ENCODE results near the gene SLC15A3. TPM values are rescaled to one million over a fixed set of nuclear protein-coding genes. Genes with fewer than 3 reads are reported as not detected.

SLC15A3 gene
- total RNA-seq, 1 donor from 2014 or later: 6.2 TPM

- no peaks in the 10 kb centered on the region for H3K36me3 Mint-ChIP-seq (ENCODE audit: insufficient read depth)
- DNase-seq (ENCODE audit: low spot score, unreplicated experiment): no peak
- no peak overlapping the region for H3K27ac Mint-ChIP-seq
- no peaks in the 10 kb centered on the region for H3K9me3 Mint-ChIP-seq (ENCODE audit: low read depth)
- no peak for TF ChIP-seq CTCF (IDR thresholded peaks at IDR 0.05; ENCODE audit: unreplicated experiment)
- peaks cover 20% of the 10 kb centered on the region for H3K4me1 Mint-ChIP-seq (ENCODE audit: low read depth)
- peaks cover 5% of the 10 kb centered on the region for H3K27me3 Mint-ChIP-seq
- no peak overlapping the region for H3K4me3 Mint-ChIP-seq (ENCODE audit: low read depth)
Observed at GRCh38 chr11:60993615-60994014, 41.6 kb upstream of the SLC15A3 start.

- TF ChIP-seq CTCF (IDR thresholded peaks at IDR 0.05; ENCODE audit: unreplicated experiment): no peak
- H3K9me3 Mint-ChIP-seq (ENCODE audit: low read depth): no peaks in the 10 kb centered on the region
- no peak overlapping the region for H3K27ac Mint-ChIP-seq
- no peak overlapping the region for H3K4me3 Mint-ChIP-seq (ENCODE audit: low read depth)
- DNase-seq (ENCODE audit: low spot score, unreplicated experiment): no peak
- H3K27me3 Mint-ChIP-seq: peaks cover 5% of the 10 kb centered on the region
- no peaks in the 10 kb centered on the region for H3K36me3 Mint-ChIP-seq (ENCODE audit: insufficient read depth)
- peaks cover 20% of the 10 kb centered on the region for H3K4me1 Mint-ChIP-seq (ENCODE audit: low read depth)
Observed at GRCh38 chr11:60992842-60993409, 41.0 kb upstream of the SLC15A3 start.

DNA sequence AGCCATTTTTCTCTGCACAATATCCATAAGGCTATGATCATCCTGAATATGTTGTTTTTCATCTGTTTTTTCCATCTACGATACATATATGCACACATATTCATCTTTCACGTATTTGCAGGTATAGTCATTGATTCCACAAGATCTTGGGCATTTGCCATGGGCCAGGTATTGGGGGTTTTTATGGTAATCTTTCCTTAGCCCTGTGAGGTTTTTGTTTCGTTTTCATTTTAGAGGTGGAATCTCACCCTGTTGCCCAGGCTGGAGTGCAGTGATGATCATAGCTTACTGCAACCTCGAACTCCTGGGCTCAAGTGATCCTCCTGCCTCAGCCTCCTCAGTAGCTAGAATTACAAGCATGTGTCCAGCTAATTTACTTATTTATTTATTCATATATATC is 39.5 kb upstream of the SLC15A3 start:
- H3K27ac Mint-ChIP-seq: no peak overlapping the region
- peaks cover 8% of the 10 kb centered on the region for H3K27me3 Mint-ChIP-seq
- no peaks in the 10 kb centered on the region for H3K36me3 Mint-ChIP-seq (ENCODE audit: insufficient read depth)
- H3K4me1 Mint-ChIP-seq (ENCODE audit: low read depth): peaks cover 20% of the 10 kb centered on the region
- no peak for DNase-seq (ENCODE audit: low spot score, unreplicated experiment)
- H3K9me3 Mint-ChIP-seq (ENCODE audit: low read depth): no peaks in the 10 kb centered on the region
- TF ChIP-seq CTCF (IDR thresholded peaks at IDR 0.05; ENCODE audit: unreplicated experiment): no peak
- no peak overlapping the region for H3K4me3 Mint-ChIP-seq (ENCODE audit: low read depth)

DNA sequence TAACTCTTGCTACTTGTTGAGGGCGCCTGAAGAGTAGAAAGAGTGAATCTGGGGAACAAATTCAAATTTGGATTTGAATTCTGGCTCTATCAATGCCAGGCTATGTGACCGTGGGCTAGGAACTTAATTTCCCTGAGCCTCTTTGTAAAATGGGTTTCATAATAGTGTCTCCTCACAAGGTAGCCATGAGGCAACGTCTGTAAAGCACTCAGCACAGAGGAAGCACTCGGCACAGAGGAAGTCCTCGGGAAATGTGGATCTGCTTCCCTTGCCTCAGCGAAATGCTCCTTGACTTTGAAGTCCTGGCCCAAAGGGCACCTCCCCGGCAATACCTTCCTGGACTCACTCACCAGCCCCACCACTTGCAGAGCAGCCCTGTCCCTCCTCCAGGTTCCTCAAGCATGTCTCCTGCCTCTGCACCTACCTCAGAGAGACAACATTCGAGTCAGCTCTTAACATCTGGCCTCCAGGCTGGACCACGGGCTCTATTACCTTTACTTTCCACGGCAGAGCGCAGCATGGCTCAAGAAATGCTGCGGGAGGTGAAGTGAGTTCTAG is 37.2 kb upstream of the SLC15A3 start:
- H3K27me3 Mint-ChIP-seq: peaks cover 12% of the 10 kb centered on the region
- DNase-seq (ENCODE audit: low spot score, unreplicated experiment): no peak
- no peak overlapping the region for H3K27ac Mint-ChIP-seq
- no peaks in the 10 kb centered on the region for H3K9me3 Mint-ChIP-seq (ENCODE audit: low read depth)
- H3K4me1 Mint-ChIP-seq (ENCODE audit: low read depth): peaks cover 12% of the 10 kb centered on the region
- H3K36me3 Mint-ChIP-seq (ENCODE audit: insufficient read depth): no peaks in the 10 kb centered on the region
- no peak overlapping the region for H3K4me3 Mint-ChIP-seq (ENCODE audit: low read depth)
- TF ChIP-seq CTCF (IDR thresholded peaks at IDR 0.05; ENCODE audit: unreplicated experiment): no peak

- no peak for TF ChIP-seq CTCF (IDR thresholded peaks at IDR 0.05; ENCODE audit: unreplicated experiment)
- Mint-ChIP-seq H3K27ac (no peak overlapping the region), H3K4me3 (ENCODE audit: low read depth) (no peak overlapping the region), H3K4me1 (ENCODE audit: low read depth) (peaks cover 10% of the 10 kb centered on the region), H3K36me3 (ENCODE audit: insufficient read depth) (no peaks in the 10 kb centered on the region), H3K9me3 (ENCODE audit: low read depth) (no peaks in the 10 kb centered on the region), H3K27me3 (peaks cover 14% of the 10 kb centered on the region)
- DNase-seq (ENCODE audit: low spot score, unreplicated experiment): no peak
Observed at GRCh38 chr11:60988658-60989057, 36.7 kb upstream of the SLC15A3 start.
